Neural crest cell (in vitro differentiated cells): ENCODE measurements around the gene DDX56. TPM values are rescaled to one million over a fixed set of nuclear protein-coding genes. Genes with fewer than 3 reads are reported as not detected.
A peak's percentile ranks its signal among the peaks of the same experiment; 100 is the strongest.

Experiments
- DNase-seq: peaks from one replicate; pipeline ENCODE4 v3.0.0; 2021; ENCODE audit warnings: low read depth, mixed read lengths, low spot score
- H3K27ac Mint-ChIP-seq: one replicate; pipeline ENCODE4 v1.8.0; 2021; ENCODE audit warnings: mild to moderate bottlenecking, mixed read lengths; ENCODE audit not compliant: unreplicated experiment
- H3K27me3 Mint-ChIP-seq: 2 replicates; pipeline ENCODE4 v1.8.0; 2021; ENCODE audit warnings: low read depth, mild to moderate bottlenecking, mixed read lengths
- H3K36me3 Mint-ChIP-seq: 2 replicates; pipeline ENCODE4 v1.8.0; 2021; ENCODE audit warnings: low read depth, mild to moderate bottlenecking, mixed read lengths
- H3K4me1 Mint-ChIP-seq: 2 replicates; pipeline ENCODE4 v1.8.0; 2021; ENCODE audit warnings: mixed read lengths
- H3K4me3 Mint-ChIP-seq: one replicate; pipeline ENCODE4 v1.8.0; 2021; ENCODE audit warnings: mild to moderate bottlenecking, mixed read lengths
- H3K9me3 Mint-ChIP-seq: 2 replicates; pipeline ENCODE4 v1.8.0; 2021; ENCODE audit warnings: mixed read lengths
- CTCF ChIP-seq: fragments of 200-600 bp; sonication (generic); conservative IDR thresholded peaks from 2 replicates; pipeline ENCODE4 v1.5.0; 2021; ENCODE audit warnings: antibody characterized with exemption, mild to moderate bottlenecking
- total RNA-seq: library from RNA; stranded (reverse); gene quantifications from 2 replicates; pipeline ENCODE4 v1.2.1, GENCODE V29; 2021

The DDX56 gene
- total RNA-seq, 1 donor from 2014 or later = 111 TPM

GRCh38 chr7:44580945-44581878 lies 7.5 kb upstream of the DDX56 start:
- Mint-ChIP-seq H3K9me3 (no peaks in the 10 kb centered on the region), H3K27me3 (peaks cover 25% of the 10 kb centered on the region), H3K4me3 (peak overlapping the region; percentile 96), H3K4me1 (peaks cover 24% of the 10 kb centered on the region), H3K36me3 (peaks cover 8% of the 10 kb centered on the region), H3K27ac (peak overlapping the region; percentile 89)
- DNase-seq = no peak
- no peak for TF ChIP-seq CTCF

- H3K36me3 Mint-ChIP-seq = peaks cover 20% of the 10 kb centered on the region
- no peak overlapping the region for H3K27ac Mint-ChIP-seq
- H3K4me3 Mint-ChIP-seq = peak overlapping the region; percentile 97
- no peaks in the 10 kb centered on the region for H3K27me3 Mint-ChIP-seq
- TF ChIP-seq CTCF = no peak
- DNase-seq = no peak
- H3K4me1 Mint-ChIP-seq = peaks cover 46% of the 10 kb centered on the region
- H3K9me3 Mint-ChIP-seq = no peaks in the 10 kb centered on the region
Observed at GRCh38 chr7:44576228-44576627, 2.5 kb upstream of the DDX56 start.

GRCh38 chr7:44575054-44575453 lies 1.3 kb upstream of the DDX56 start:
- peaks cover 20% of the 10 kb centered on the region for H3K36me3 Mint-ChIP-seq
- no peak for TF ChIP-seq CTCF
- H3K27me3 Mint-ChIP-seq = no peaks in the 10 kb centered on the region
- no peak for DNase-seq
- peak overlapping the region; percentile 50 for H3K27ac Mint-ChIP-seq
- no peaks in the 10 kb centered on the region for H3K9me3 Mint-ChIP-seq
- peak overlapping the region; percentile 97 for H3K4me3 Mint-ChIP-seq
- peaks cover 40% of the 10 kb centered on the region for H3K4me1 Mint-ChIP-seq

- H3K4me1 Mint-ChIP-seq = peaks cover 36% of the 10 kb centered on the region
- H3K27ac Mint-ChIP-seq = peak overlapping the region; percentile 97
- no peak for TF ChIP-seq CTCF
- peak overlapping the region; percentile 97 for H3K4me3 Mint-ChIP-seq
- H3K27me3 Mint-ChIP-seq = no peaks in the 10 kb centered on the region
- no peaks in the 10 kb centered on the region for H3K9me3 Mint-ChIP-seq
- no peak for DNase-seq
- peaks cover 19% of the 10 kb centered on the region for H3K36me3 Mint-ChIP-seq
Observed at GRCh38 chr7:44574287-44574872, 672 bp upstream of the DDX56 start.

GRCh38 chr7:44572771-44573170 lies 937 bp downstream of the DDX56 start:
- TF ChIP-seq CTCF = no peak
- peaks cover 36% of the 10 kb centered on the region for H3K4me1 Mint-ChIP-seq
- no peak for DNase-seq
- no peaks in the 10 kb centered on the region for H3K9me3 Mint-ChIP-seq
- H3K36me3 Mint-ChIP-seq = peaks cover 18% of the 10 kb centered on the region
- H3K27me3 Mint-ChIP-seq = no peaks in the 10 kb centered on the region
- H3K4me3 Mint-ChIP-seq = peak overlapping the region; percentile 97
- peak overlapping the region; percentile 71 for H3K27ac Mint-ChIP-seq
